ENCODE data around the gene CPNE4.

CPNE4 gene

GRCh38 chr3:131907796-131908195 lies 127.0 kb downstream of the CPNE4 start:
- no peak overlapping the region for H3K4me3 Mint-ChIP-seq
- no peaks in the 10 kb centered on the region for H3K36me3 Mint-ChIP-seq (ENCODE audit: low read depth)
- H3K27me3 Mint-ChIP-seq (ENCODE audit: low read depth): no peaks in the 10 kb centered on the region
- no peaks in the 10 kb centered on the region for H3K9me3 Mint-ChIP-seq
- no peak overlapping the region for H3K27ac Mint-ChIP-seq
- TF ChIP-seq, protein P1, sequence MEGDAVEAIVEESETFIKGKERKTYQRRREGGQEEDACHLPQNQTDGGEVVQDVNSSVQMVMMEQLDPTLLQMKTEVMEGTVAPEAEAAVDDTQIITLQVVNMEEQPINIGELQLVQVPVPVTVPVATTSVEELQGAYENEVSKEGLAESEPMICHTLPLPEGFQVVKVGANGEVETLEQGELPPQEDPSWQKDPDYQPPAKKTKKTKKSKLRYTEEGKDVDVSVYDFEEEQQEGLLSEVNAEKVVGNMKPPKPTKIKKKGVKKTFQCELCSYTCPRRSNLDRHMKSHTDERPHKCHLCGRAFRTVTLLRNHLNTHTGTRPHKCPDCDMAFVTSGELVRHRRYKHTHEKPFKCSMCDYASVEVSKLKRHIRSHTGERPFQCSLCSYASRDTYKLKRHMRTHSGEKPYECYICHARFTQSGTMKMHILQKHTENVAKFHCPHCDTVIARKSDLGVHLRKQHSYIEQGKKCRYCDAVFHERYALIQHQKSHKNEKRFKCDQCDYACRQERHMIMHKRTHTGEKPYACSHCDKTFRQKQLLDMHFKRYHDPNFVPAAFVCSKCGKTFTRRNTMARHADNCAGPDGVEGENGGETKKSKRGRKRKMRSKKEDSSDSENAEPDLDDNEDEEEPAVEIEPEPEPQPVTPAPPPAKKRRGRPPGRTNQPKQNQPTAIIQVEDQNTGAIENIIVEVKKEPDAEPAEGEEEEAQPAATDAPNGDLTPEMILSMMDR (IDR thresholded peaks at IDR 0.05; ENCODE audit: unreplicated experiment in 3 of 3): no peak
- H3K4me1 Mint-ChIP-seq: no peaks in the 10 kb centered on the region

- Mint-ChIP-seq H3K9me3 (no peaks in the 10 kb centered on the region), H3K4me3 (no peak overlapping the region), H3K36me3 (ENCODE audit: low read depth) (no peaks in the 10 kb centered on the region), H3K4me1 (no peaks in the 10 kb centered on the region), H3K27me3 (ENCODE audit: low read depth) (no peaks in the 10 kb centered on the region), H3K27ac (no peak overlapping the region)
- TF ChIP-seq, protein P1 (IDR thresholded peaks at IDR 0.05; ENCODE audit: unreplicated experiment in 3 of 3): no peak
These were observed 130.8 kb downstream of the CPNE4 start for GRCh38 chr3:131903988-131904415.

- no peak overlapping the region for H3K27ac Mint-ChIP-seq
- TF ChIP-seq, protein P1 (IDR thresholded peaks at IDR 0.05; ENCODE audit: unreplicated experiment in 3 of 3): no peak
- H3K9me3 Mint-ChIP-seq: no peaks in the 10 kb centered on the region
- no peaks in the 10 kb centered on the region for H3K36me3 Mint-ChIP-seq (ENCODE audit: low read depth)
- no peaks in the 10 kb centered on the region for H3K4me1 Mint-ChIP-seq
- no peaks in the 10 kb centered on the region for H3K27me3 Mint-ChIP-seq (ENCODE audit: low read depth)
- no peak overlapping the region for H3K4me3 Mint-ChIP-seq
These were observed 133.1 kb downstream of the CPNE4 start for GRCh38 chr3:131901686-131902085.

DNA sequence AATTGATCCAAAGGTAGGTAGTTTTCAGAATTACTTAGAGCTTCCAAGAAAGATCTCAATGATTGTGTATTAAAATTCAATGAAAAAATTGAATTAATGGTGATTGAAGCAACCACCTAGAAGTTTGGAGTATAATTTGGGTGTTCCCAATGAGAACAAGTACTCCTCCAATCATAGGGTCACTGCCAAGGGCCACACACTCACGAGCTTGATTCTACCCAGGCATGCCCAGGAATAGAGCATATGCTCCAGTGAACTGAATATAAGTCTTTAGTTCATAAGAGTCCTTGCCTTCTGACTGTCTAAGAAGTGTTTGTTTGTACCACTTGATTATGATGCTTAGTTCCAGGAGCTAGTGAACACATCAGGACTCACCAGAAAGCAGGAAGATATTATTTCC lies 133.9 kb downstream of the CPNE4 start:
- H3K4me1 Mint-ChIP-seq: no peaks in the 10 kb centered on the region
- no peaks in the 10 kb centered on the region for H3K36me3 Mint-ChIP-seq (ENCODE audit: low read depth)
- no peaks in the 10 kb centered on the region for H3K27me3 Mint-ChIP-seq (ENCODE audit: low read depth)
- TF ChIP-seq, protein P1 (IDR thresholded peaks at IDR 0.05; ENCODE audit: unreplicated experiment in 3 of 3): no peak
- no peaks in the 10 kb centered on the region for H3K9me3 Mint-ChIP-seq
- H3K4me3 Mint-ChIP-seq: no peak overlapping the region
- no peak overlapping the region for H3K27ac Mint-ChIP-seq

DNA sequence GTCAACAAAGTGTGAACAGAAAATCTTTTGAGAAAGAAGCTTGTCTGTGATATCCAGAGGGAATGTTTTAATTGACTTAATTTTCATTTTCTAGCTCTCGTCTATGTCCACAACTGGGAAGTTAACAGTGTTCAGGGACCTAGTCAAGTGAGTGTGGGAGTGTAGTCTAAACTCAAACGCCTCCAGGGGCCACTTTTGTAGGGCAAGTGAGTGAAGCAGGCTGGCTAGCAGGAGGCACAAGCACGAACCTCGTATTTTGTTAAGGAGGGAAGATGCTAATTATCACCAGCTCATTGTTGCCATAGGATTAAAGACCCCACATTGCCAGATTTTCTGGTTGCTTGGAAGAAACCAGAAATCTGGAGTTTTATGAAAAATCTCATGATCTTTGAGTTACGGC lies 135.8 kb downstream of the CPNE4 start:
- Mint-ChIP-seq H3K4me3 (no peak overlapping the region), H3K27me3 (ENCODE audit: low read depth) (no peaks in the 10 kb centered on the region), H3K4me1 (no peaks in the 10 kb centered on the region), H3K9me3 (no peaks in the 10 kb centered on the region), H3K36me3 (ENCODE audit: low read depth) (no peaks in the 10 kb centered on the region), H3K27ac (no peak overlapping the region)
- TF ChIP-seq, protein P1 (IDR thresholded peaks at IDR 0.05; ENCODE audit: unreplicated experiment in 3 of 3): no peak

- Mint-ChIP-seq H3K4me1 (no peaks in the 10 kb centered on the region), H3K4me3 (no peak overlapping the region), H3K36me3 (ENCODE audit: low read depth) (no peaks in the 10 kb centered on the region), H3K27me3 (ENCODE audit: low read depth) (no peaks in the 10 kb centered on the region), H3K27ac (no peak overlapping the region), H3K9me3 (no peaks in the 10 kb centered on the region)
- TF ChIP-seq, protein P1 (IDR thresholded peaks at IDR 0.05; ENCODE audit: unreplicated experiment in 3 of 3): no peak
These were observed 136.5 kb downstream of the CPNE4 start for GRCh38 chr3:131898346-131898745.

Measured in nephron (organoid).